IMR-90 (cell line): ENCODE results near the gene LEPR. TPM values are rescaled to one million over a fixed set of nuclear protein-coding genes. Genes with fewer than 3 reads are reported as not detected.
A peak's percentile ranks its signal among the peaks of the same experiment; 100 is the strongest.

Experiments used
- ATAC-seq: fragments of 200-7000 bp; cut with Tn5 transposase; 2 replicates; pipeline ENCODE4 v1.9.1; 2020; ENCODE audit warnings: low read depth, mild to moderate bottlenecking, moderate library complexity
- BruUV-seq: library from RNA; stranded (reverse); fragments of 400-500 nt; replicated peaks from 2 replicates; lab custom pipeline; 2021; lab: Mats Ljungman, UMichigan
- CTCF ChIA-PET: fragments of 300-600 bp; formaldehyde crosslinking; extraction: SDS; loops from one replicate; lab custom pipeline; 2021; ENCODE audit warnings: antibody characterized with exemption; lab: Yijun Ruan, JAX
- POLR2A ChIA-PET: fragments of 300-600 bp; sonication (Branson Sonifier 250); formaldehyde crosslinking; loops from one replicate; lab custom pipeline; 2022; ENCODE audit warnings: antibody characterized with exemption; ENCODE audit not compliant: unreplicated experiment; lab: Charles Lee
- DNase-seq: peaks from one replicate; pipeline ENCODE4 v3.0.0; 2013
- H2AFZ ChIP-seq: replicated peaks from 2 replicates; pipeline ENCODE3; 2013; ENCODE audit warnings: low read length, mild to moderate bottlenecking; ENCODE audit not compliant: poor library complexity
- H2AK5ac ChIP-seq: 2 replicates; pipeline ENCODE4 v1.6.1; 2013; ENCODE audit warnings: low read depth, low read length, inconsistent platforms
- H2AK9ac ChIP-seq: replicated peaks from 2 replicates; pipeline ENCODE3; 2013; ENCODE audit warnings: mild to moderate bottlenecking, low read depth, low read length, moderate library complexity; ENCODE audit not compliant: poor library complexity
- H2BK120ac ChIP-seq: 2 replicates; pipeline ENCODE4 v1.6.1; 2013; ENCODE audit warnings: low read depth, low read length, inconsistent platforms
- H2BK15ac ChIP-seq: 3 replicates; pipeline ENCODE4 v1.6.1; 2013; ENCODE audit warnings: low read depth, low read length, inconsistent platforms
- H2BK20ac ChIP-seq: 2 replicates; pipeline ENCODE4 v1.6.1; 2013; ENCODE audit warnings: low read depth, mild to moderate bottlenecking, inconsistent platforms, low read length, moderate library complexity
- H2BK5ac ChIP-seq: 2 replicates; pipeline ENCODE4 v1.6.1; 2013; ENCODE audit warnings: mild to moderate bottlenecking, low read depth, low read length, inconsistent platforms; ENCODE audit not compliant: poor library complexity, severe bottlenecking
- H3K14ac ChIP-seq: replicated peaks from 2 replicates; pipeline ENCODE4 v1.6.1; 2013; ENCODE audit warnings: low read depth, low read length, inconsistent platforms
- H3K18ac ChIP-seq: 2 replicates; pipeline ENCODE4 v1.6.1; 2013; ENCODE audit warnings: low read depth, low read length, control low read depth
- H3K23ac ChIP-seq: 2 replicates; pipeline ENCODE4 v1.6.1; 2013; ENCODE audit warnings: low read depth, low read length, inconsistent platforms
- H3K27ac ChIP-seq: 2 replicates; pipeline ENCODE4 v1.5.1; 2013; ENCODE audit warnings: mild to moderate bottlenecking, control low read depth, low read length; ENCODE audit not compliant: insufficient read depth
- H3K27me3 ChIP-seq: 2 replicates; pipeline ENCODE4 v1.6.1; 2013; ENCODE audit warnings: low read length; ENCODE audit not compliant: control insufficient read depth, insufficient read depth
- H3K36me3 ChIP-seq: 2 replicates; pipeline ENCODE4 v1.6.1; 2013; ENCODE audit warnings: low read length, mixed read lengths; ENCODE audit not compliant: control insufficient read depth, insufficient read depth
- H3K4ac ChIP-seq: 2 replicates; pipeline ENCODE4 v1.6.1; 2013; ENCODE audit warnings: low read depth, low read length, inconsistent platforms
- H3K4me1 ChIP-seq: 2 replicates; pipeline ENCODE4 v1.6.1; 2013; ENCODE audit warnings: low read length, mixed read lengths; ENCODE audit not compliant: control insufficient read depth, insufficient read depth
- H3K4me2 ChIP-seq: 2 replicates; pipeline ENCODE4 v1.6.1; 2013; ENCODE audit warnings: low read depth, mild to moderate bottlenecking, control low read depth, low read length, moderate library complexity
- H3K4me3 ChIP-seq: 2 replicates; pipeline ENCODE4 v1.5.1; 2013; ENCODE audit warnings: low read depth, mild to moderate bottlenecking, control low read depth, low read length, moderate library complexity; ENCODE audit not compliant: insufficient read depth
- H3K56ac ChIP-seq: 2 replicates; pipeline ENCODE4 v1.6.1; 2013; ENCODE audit warnings: low read length, inconsistent platforms; ENCODE audit not compliant: insufficient read depth; ENCODE audit errors: extremely low read depth
- H3K79me1 ChIP-seq, 2 experiments: 2 replicates each; pipeline ENCODE4 v1.6.1; 2013; ENCODE audit warnings: low read length in 2 of 2, inconsistent platforms in 1 of 2, low read depth in 1 of 2
- H3K9ac ChIP-seq: 2 replicates; pipeline ENCODE4 v1.6.1; 2013; ENCODE audit warnings: low read depth, low read length, control low read depth
- H3K9me1 ChIP-seq: 2 replicates; pipeline ENCODE4 v1.6.1; 2013; ENCODE audit warnings: low read length, inconsistent platforms; ENCODE audit not compliant: insufficient read depth
- H3K9me3 ChIP-seq: 2 replicates; pipeline ENCODE4 v1.6.1; 2013; ENCODE audit warnings: low read length; ENCODE audit not compliant: control insufficient read depth, insufficient read depth
- H4K20me1 ChIP-seq: 2 replicates; pipeline ENCODE4 v1.6.1; 2013; ENCODE audit warnings: low read length, inconsistent platforms; ENCODE audit not compliant: insufficient read depth
- H4K5ac ChIP-seq: 2 replicates; pipeline ENCODE4 v1.6.1; 2013; ENCODE audit warnings: mild to moderate bottlenecking, low read depth, low read length, control low read depth
- H4K8ac ChIP-seq, 2 experiments: 2 replicates each; pipeline ENCODE4 v1.6.1; 2013; ENCODE audit warnings: low read depth in 2 of 2, low read length in 2 of 2, control low read depth in 1 of 2, inconsistent platforms in 1 of 2
- H4K91ac ChIP-seq: 2 replicates; pipeline ENCODE4 v1.6.1; 2013; ENCODE audit warnings: low read depth, low read length, inconsistent platforms; ENCODE audit not compliant: insufficient read depth
- CEBPB ChIP-seq: IDR thresholded peaks from 2 replicates; pipeline ENCODE4 v1.6.1; 2012; ENCODE audit warnings: low read depth, low read length, improper control_type of control experiment
- ELK1 ChIP-seq: fragments of 150-350 bp; IDR thresholded peaks from 2 replicates; pipeline ENCODE4 v1.6.1; 2016; ENCODE audit warnings: low read depth, mild to moderate bottlenecking, low read length, moderate library complexity, borderline replicate concordance
- FOS ChIP-seq: fragments of 150-350 bp; IDR thresholded peaks from 2 replicates; pipeline ENCODE4 v1.6.1; 2016; ENCODE audit warnings: low read depth, low read length
- MXI1 ChIP-seq: IDR thresholded peaks from 2 replicates; pipeline ENCODE4 v1.6.1; 2012; ENCODE audit warnings: low read depth, mild to moderate bottlenecking, low read length, moderate library complexity, borderline replicate concordance
- NFE2L2 ChIP-seq: fragments of 150-350 bp; IDR thresholded peaks from 2 replicates; pipeline ENCODE4 v1.6.1; 2016; ENCODE audit warnings: low read depth, mild to moderate bottlenecking, low read length
- RAD21 ChIP-seq: IDR thresholded peaks from 2 replicates; pipeline ENCODE4 v1.6.1; 2012; ENCODE audit warnings: low read length, improper control_type of control experiment
- RCOR1 ChIP-seq: IDR thresholded peaks from 2 replicates; pipeline ENCODE4 v1.6.1; 2012; ENCODE audit warnings: mild to moderate bottlenecking, low read length, improper control_type of control experiment; ENCODE audit not compliant: insufficient replicate concordance
- RFX5 ChIP-seq: IDR thresholded peaks from 2 replicates; pipeline ENCODE4 v1.8.0; 2012; ENCODE audit warnings: low read depth, mild to moderate bottlenecking, low read length, moderate library complexity
- SMC3 ChIP-seq: fragments of 150-350 bp; IDR thresholded peaks from 2 replicates; pipeline ENCODE4 v1.6.1; 2016; ENCODE audit warnings: low read depth, mild to moderate bottlenecking, antibody characterized with exemption, low read length, moderate library complexity
- USF2 ChIP-seq: fragments of 150-350 bp; IDR thresholded peaks from 2 replicates; pipeline ENCODE4 v1.6.1; 2017; ENCODE audit warnings: mild to moderate bottlenecking, antibody characterized with exemption, low read length, low read depth
- WGBS, 2 experiments: methylation state at CpG; one replicate each; pipeline versions ENCODE4 v1.1.5 to v1.1.7; 2013; ENCODE audit warnings: missing lambda C conversion rate in 2 of 2; ENCODE audit not compliant: insufficient read length in 1 of 2; ENCODE audit errors: extremely low coverage in 2 of 2; 5-methylcytosine and 5-hydroxymethylcytosine counted together
- dilution Hi-C: fragments of 300-500 bp; cut with HindIII; formaldehyde crosslinking; loops from one replicate; pipeline ENCODE4 v1.14.3; 2018; ENCODE audit warnings: low sequenced_read_pairs; ENCODE audit not compliant: unreplicated experiment
- in situ Hi-C: fragments of 300-500 bp; cut with MboI; formaldehyde crosslinking; loops from 3 replicates; pipeline ENCODE4 v1.14.3; 2019; ENCODE audit warnings: low sequenced_read_pairs, inconsistent platforms, mixed read lengths
- intact Hi-C: fragments of 100-400 bp; cut with micrococcal nuclease; formaldehyde crosslinking; loops from 2 replicates; pipeline ENCODE4 v1.10.0; 2022
- polyA plus RNA-seq, 3 experiments: library from polyadenylated mRNA; depleted of rRNA; stranded (reverse); fragments of >200 nt; gene quantifications; 2 replicates each; pipeline ENCODE4 v1.2.3, GENCODE V29; 2012; ENCODE audit warnings: low replicate concordance in 1 of 3
- total RNA-seq: library from RNA; depleted of rRNA; stranded (reverse); fragments of >200 nt; gene quantifications from 2 replicates; pipeline ENCODE4 v1.2.3, GENCODE V29; 2012

Gene LEPR
- total and polyA plus RNA-seq, 2 of the 4 experiments (the other 2 are of a cell fraction) = 2.1 to 8.8 TPM

GRCh38 chr1:65435987-65436386 lies 15.5 kb downstream of the LEPR start:
- no peak overlapping the region for H3K56ac ChIP-seq
- peaks cover 16% of the 10 kb centered on the region for H3K36me3 ChIP-seq
- H3K9me1 ChIP-seq = 0 out of 2 replicates have a peak, but pooled peaks cover 3% of the 10 kb centered on the region
- H3K9ac ChIP-seq = no peak overlapping the region
- H3K23ac ChIP-seq = no peak overlapping the region
- TF ChIP-seq FOS (no peak), RCOR1 (no peak), USF2 (no peak), SMC3 (no peak), MXI1 (no peak), CEBPB (no peak), NFE2L2 (no peak), ELK1 (no peak), RFX5 (no peak), RAD21 (no peak)
- H2AK9ac ChIP-seq = no peak overlapping the region
- no peak overlapping the region for H3K4me3 ChIP-seq
- H3K4ac ChIP-seq = no peak overlapping the region
- ChIA-PET POLR2A (no interaction called here), CTCF (no interaction called here)
- no peak overlapping the region for H3K27ac ChIP-seq
- no peak overlapping the region for H3K18ac ChIP-seq
- H4K20me1 ChIP-seq = no peaks in the 10 kb centered on the region
- H3K79me1 ChIP-seq = peaks cover 6 to 18% of the 10 kb centered on the region in 2 experiments
- H4K8ac ChIP-seq = no peak overlapping the region
- H2BK120ac ChIP-seq = no peak overlapping the region
- dilution Hi-C loops (no loop called here), in situ Hi-C loops (no loop called here), intact Hi-C loops (no loop called here)
- no peak overlapping the region for H2AFZ ChIP-seq
- peak; percentile 48 for DNase-seq
- no peak overlapping the region for H4K5ac ChIP-seq
- H3K4me1 ChIP-seq = peaks cover 5% of the 10 kb centered on the region
- H4K91ac ChIP-seq = no peak overlapping the region
- H3K9me3 ChIP-seq = no peaks in the 10 kb centered on the region
- no peak overlapping the region for H2BK15ac ChIP-seq
- no peak overlapping the region for H3K14ac ChIP-seq
- no peak overlapping the region for H3K4me2 ChIP-seq
- no CpG with 5 or more reads among the region's 2 CpGs for WGBS, 2 experiments
- H2BK20ac ChIP-seq = no peak overlapping the region
- H2BK5ac ChIP-seq = no peak overlapping the region
- peak; percentile 84 for ATAC-seq
- no peaks in the 10 kb centered on the region for H3K27me3 ChIP-seq
- no peak overlapping the region for H2AK5ac ChIP-seq
- no TSS peak for BruUV-seq
